ENCODE measurements around the gene NFATC3. TPM values are rescaled to one million over a fixed set of nuclear protein-coding genes. Genes with fewer than 3 reads are reported as not detected.
"Not testable (repeated sequence)": the region's sequence is repeated elsewhere in the genome, so short reads cannot be mapped to it uniquely, and the experiment has no call there.

The NFATC3 gene
- total RNA-seq, 2 donors from 2014 or later: 24.5 to 45.0 TPM

- no peak overlapping the region for H3K4me3 ChIP-seq
- peaks cover 0 to 12% of the 10 kb centered on the region in 2 donors for H3K4me1 ChIP-seq
- no peaks in the 10 kb centered on the region for H3K27me3 ChIP-seq
- no peak overlapping the region for H3K27ac ChIP-seq
- H3K36me3 ChIP-seq: no peaks in the 10 kb centered on the region
- DNase-seq (ENCODE audit: low spot score): no peak
- H3K9me3 ChIP-seq: no peaks in the 10 kb centered on the region
- TF ChIP-seq, protein P1, sequence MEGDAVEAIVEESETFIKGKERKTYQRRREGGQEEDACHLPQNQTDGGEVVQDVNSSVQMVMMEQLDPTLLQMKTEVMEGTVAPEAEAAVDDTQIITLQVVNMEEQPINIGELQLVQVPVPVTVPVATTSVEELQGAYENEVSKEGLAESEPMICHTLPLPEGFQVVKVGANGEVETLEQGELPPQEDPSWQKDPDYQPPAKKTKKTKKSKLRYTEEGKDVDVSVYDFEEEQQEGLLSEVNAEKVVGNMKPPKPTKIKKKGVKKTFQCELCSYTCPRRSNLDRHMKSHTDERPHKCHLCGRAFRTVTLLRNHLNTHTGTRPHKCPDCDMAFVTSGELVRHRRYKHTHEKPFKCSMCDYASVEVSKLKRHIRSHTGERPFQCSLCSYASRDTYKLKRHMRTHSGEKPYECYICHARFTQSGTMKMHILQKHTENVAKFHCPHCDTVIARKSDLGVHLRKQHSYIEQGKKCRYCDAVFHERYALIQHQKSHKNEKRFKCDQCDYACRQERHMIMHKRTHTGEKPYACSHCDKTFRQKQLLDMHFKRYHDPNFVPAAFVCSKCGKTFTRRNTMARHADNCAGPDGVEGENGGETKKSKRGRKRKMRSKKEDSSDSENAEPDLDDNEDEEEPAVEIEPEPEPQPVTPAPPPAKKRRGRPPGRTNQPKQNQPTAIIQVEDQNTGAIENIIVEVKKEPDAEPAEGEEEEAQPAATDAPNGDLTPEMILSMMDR (IDR thresholded peaks at IDR 0.05): no peak
These were observed 58.8 kb downstream of the NFATC3 start for GRCh38 chr16:68144008-68144407.

DNA sequence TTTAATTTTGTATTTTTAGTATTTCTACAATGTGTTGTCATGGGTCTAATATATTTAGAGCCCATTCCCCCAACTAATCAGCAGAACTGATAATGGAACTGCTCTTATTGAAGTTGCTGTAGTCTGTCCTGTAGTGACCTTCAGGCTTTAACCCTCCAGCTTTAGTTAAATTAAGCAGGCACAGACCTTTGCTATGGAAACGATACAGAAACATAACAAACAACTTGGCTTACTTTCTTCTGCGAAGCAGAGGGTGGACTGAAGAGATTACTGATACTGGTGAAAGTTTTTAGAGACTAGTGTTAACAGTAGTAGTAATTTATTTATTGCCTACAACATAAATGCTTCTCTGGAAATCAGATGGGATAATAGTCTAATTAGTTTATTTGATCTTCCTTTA, 61.4 kb downstream of the NFATC3 start:
- peaks cover 0 to 12% of the 10 kb centered on the region in 2 donors for H3K4me1 ChIP-seq
- H3K36me3 ChIP-seq: no peaks in the 10 kb centered on the region
- no peak overlapping the region for H3K4me3 ChIP-seq

GRCh38 chr16:68147444-68147843, 62.3 kb downstream of the NFATC3 start:
- TF ChIP-seq, protein P1 (IDR thresholded peaks at IDR 0.05): no peak
- DNase-seq (ENCODE audit: low spot score): no peak
- H3K4me3 ChIP-seq: no peak overlapping the region
- no peaks in the 10 kb centered on the region for H3K36me3 ChIP-seq
- no peaks in the 10 kb centered on the region for H3K27me3 ChIP-seq
- H3K4me1 ChIP-seq: peaks cover 0 to 12% of the 10 kb centered on the region in 2 donors
- no peak overlapping the region for H3K27ac ChIP-seq
- no peaks in the 10 kb centered on the region for H3K9me3 ChIP-seq

More for the DNA sequence above, 61.4 kb downstream of the NFATC3 start:
- DNase-seq (ENCODE audit: low spot score): no peak
- no peak overlapping the region for H3K27ac ChIP-seq
- H3K9me3 ChIP-seq: no peaks in the 10 kb centered on the region
- TF ChIP-seq, protein P1 (IDR thresholded peaks at IDR 0.05): no peak
- H3K27me3 ChIP-seq: no peaks in the 10 kb centered on the region

GRCh38 chr16:68149596-68149995, 64.4 kb downstream of the NFATC3 start:
- peaks cover 0 to 12% of the 10 kb centered on the region in 2 donors for H3K4me1 ChIP-seq
- H3K36me3 ChIP-seq: no peaks in the 10 kb centered on the region
- no peak overlapping the region for H3K4me3 ChIP-seq
- TF ChIP-seq, protein P1 (IDR thresholded peaks at IDR 0.05): no peak
- DNase-seq (ENCODE audit: low spot score): no peak
- H3K27me3 ChIP-seq: no peaks in the 10 kb centered on the region
- no peaks in the 10 kb centered on the region for H3K9me3 ChIP-seq
- no peak overlapping the region for H3K27ac ChIP-seq

DNA sequence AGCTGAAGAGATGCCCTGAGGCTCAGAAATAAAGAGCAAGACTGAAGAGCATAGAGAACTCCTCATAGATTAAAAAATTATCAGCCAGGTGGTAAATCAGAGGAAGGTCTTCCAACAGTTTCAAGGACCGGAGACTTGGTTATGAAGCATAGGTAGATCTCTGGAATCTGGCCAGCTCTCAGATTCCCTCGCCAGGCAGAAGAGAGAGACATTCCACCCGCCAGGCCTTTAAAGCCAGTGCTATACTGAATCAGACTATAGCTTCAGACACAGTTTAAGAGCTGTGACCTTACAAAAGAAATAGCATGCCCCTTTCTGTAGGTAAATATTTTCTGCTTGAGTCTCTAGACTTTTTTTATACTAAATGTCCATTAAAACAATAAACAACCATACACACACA, 70.3 kb downstream of the NFATC3 start:
- H3K27ac ChIP-seq: no peak overlapping the region
- no peak for DNase-seq (ENCODE audit: low spot score)
- no peaks in the 10 kb centered on the region for H3K9me3 ChIP-seq
- peaks cover 13% of the 10 kb centered on the region for H3K36me3 ChIP-seq
- no peaks in the 10 kb centered on the region for H3K27me3 ChIP-seq
- no peak overlapping the region for H3K4me3 ChIP-seq
- TF ChIP-seq, protein P1 (IDR thresholded peaks at IDR 0.05): no peak
- H3K4me1 ChIP-seq: no peaks in the 10 kb centered on the region

- Histone ChIP-seq H3K27me3 (no peaks in the 10 kb centered on the region), H3K36me3 (peaks cover 13% of the 10 kb centered on the region)
- TF ChIP-seq, protein P1 (IDR thresholded peaks at IDR 0.05): no peak
These were observed 77.2 kb downstream of the NFATC3 start for GRCh38 chr16:68162413-68162812.

GRCh38 chr16:68163275-68163674, 78.1 kb downstream of the NFATC3 start:
- H3K36me3 ChIP-seq; H3K4me1 ChIP-seq; H3K4me3 ChIP-seq; DNase-seq (ENCODE audit: low spot score); H3K27me3 ChIP-seq; H3K9me3 ChIP-seq; H3K27ac ChIP-seq: not testable (repeated sequence)

More at GRCh38 chr16:68162413-68162812, 77.2 kb downstream of the NFATC3 start:
- Histone ChIP-seq H3K9me3 (no peaks in the 10 kb centered on the region), H3K4me3 (no peak overlapping the region), H3K4me1 (no peaks in the 10 kb centered on the region), H3K27ac (no peak overlapping the region)
- no peak for DNase-seq (ENCODE audit: low spot score)
